GM12801 (cell line): ENCODE data around the gene AMPH.

Source experiments
- CTCF ChIP-seq: IDR thresholded peaks from one replicate; pipeline ENCODE4 v1.5.1; 2011; ENCODE audit warnings: control low read depth; ENCODE audit not compliant: insufficient read length; ENCODE audit errors: extremely low read depth

Gene AMPH

GRCh38 chr7:38506004-38506403, 125.2 kb downstream of the AMPH start:
- no peak for TF ChIP-seq CTCF

- TF ChIP-seq CTCF: no peak
Observed at GRCh38 chr7:38504684-38505083, 126.5 kb downstream of the AMPH start.

- no peak for TF ChIP-seq CTCF
Observed at GRCh38 chr7:38502848-38503247, 128.3 kb downstream of the AMPH start.

GRCh38 chr7:38502289-38502688, 128.9 kb downstream of the AMPH start:
- no peak for TF ChIP-seq CTCF

GRCh38 chr7:38492010-38492409, 139.2 kb downstream of the AMPH start:
- TF ChIP-seq CTCF: no peak

- TF ChIP-seq CTCF: no peak
Observed at GRCh38 chr7:38482521-38482920, 148.7 kb downstream of the AMPH start.

- TF ChIP-seq CTCF: no peak
Observed at GRCh38 chr7:38481401-38481800, 149.8 kb downstream of the AMPH start.

- no peak for TF ChIP-seq CTCF
Observed at GRCh38 chr7:38478404-38478803, 152.8 kb downstream of the AMPH start.
